ENCODE results near the gene MSH4.
"Not testable (repeated sequence)": the region's sequence is repeated elsewhere in the genome, so short reads cannot be mapped to it uniquely, and the experiment has no call there.

MSH4 gene

GRCh38 chr1:75838079-75838478 lies 41.4 kb downstream of the MSH4 start:
- H3K27ac Mint-ChIP-seq, result no peak overlapping the region
- ATAC-seq, result no peak
- H3K27me3 Mint-ChIP-seq, result no peaks in the 10 kb centered on the region
- DNase-seq, result no peak
- H3K9me3 Mint-ChIP-seq, result peaks cover 9 to 36% of the 10 kb centered on the region in 2 donors
- no peak overlapping the region for H3K4me3 Mint-ChIP-seq
- no peaks in the 10 kb centered on the region for H3K4me1 Mint-ChIP-seq

- no peak for ATAC-seq
- no peak overlapping the region for H3K27ac Mint-ChIP-seq
- no peak for DNase-seq
- no peaks in the 10 kb centered on the region for H3K27me3 Mint-ChIP-seq
- no peaks in the 10 kb centered on the region for H3K4me1 Mint-ChIP-seq
- H3K9me3 Mint-ChIP-seq, result peaks cover 9 to 16% of the 10 kb centered on the region in 2 donors
- no peak overlapping the region for H3K4me3 Mint-ChIP-seq
Measured at GRCh38 chr1:75841421-75841820, 44.7 kb downstream of the MSH4 start.

DNA sequence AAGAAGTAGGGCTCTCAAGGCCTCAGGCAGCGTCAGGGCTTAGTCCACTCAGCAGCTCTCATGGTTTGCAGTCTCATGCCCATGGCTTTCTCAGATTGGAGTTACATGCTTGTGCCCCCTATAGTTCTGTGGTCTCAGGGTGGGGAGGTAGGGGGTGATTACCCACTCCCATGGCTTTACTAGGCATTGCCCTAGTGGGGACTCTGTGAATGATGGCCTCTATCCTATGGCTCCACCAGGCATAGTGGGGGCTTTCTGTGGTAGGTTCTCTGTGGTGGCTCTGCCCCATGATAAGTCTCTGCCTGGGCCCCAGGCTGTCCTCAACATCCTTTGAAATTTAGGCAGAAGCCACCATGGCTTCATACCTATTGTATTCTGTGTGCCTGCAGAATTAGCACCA lies 48.9 kb downstream of the MSH4 start:
- ATAC-seq, result no peak
- Mint-ChIP-seq H3K4me1 (no peaks in the 10 kb centered on the region), H3K27ac (no peak overlapping the region)

GRCh38 chr1:75855010-75855409 lies 58.3 kb downstream of the MSH4 start:
- H3K9me3 Mint-ChIP-seq, result no peaks in the 10 kb centered on the region
- no peak overlapping the region for H3K4me3 Mint-ChIP-seq
- no peak overlapping the region for H3K27ac Mint-ChIP-seq
- DNase-seq, result no peak
- no peaks in the 10 kb centered on the region for H3K27me3 Mint-ChIP-seq
- no peaks in the 10 kb centered on the region for H3K4me1 Mint-ChIP-seq
- ATAC-seq, result no peak

More for the DNA sequence above, 48.9 kb downstream of the MSH4 start:
- H3K4me3 Mint-ChIP-seq, result no peak overlapping the region
- no peaks in the 10 kb centered on the region for H3K9me3 Mint-ChIP-seq
- DNase-seq, result no peak
- H3K27me3 Mint-ChIP-seq, result no peaks in the 10 kb centered on the region

- DNase-seq, result no peak
- no peaks in the 10 kb centered on the region for H3K27me3 Mint-ChIP-seq
- no peak overlapping the region for H3K4me3 Mint-ChIP-seq
- no peaks in the 10 kb centered on the region for H3K9me3 Mint-ChIP-seq
- H3K4me1 Mint-ChIP-seq, result no peaks in the 10 kb centered on the region
- no peak overlapping the region for H3K27ac Mint-ChIP-seq
- ATAC-seq, result no peak
Measured at GRCh38 chr1:75855734-75856133, 59.1 kb downstream of the MSH4 start.

- DNase-seq, result no peak
- ATAC-seq, result no peak
- no peak overlapping the region for H3K4me3 Mint-ChIP-seq
- H3K27ac Mint-ChIP-seq, result no peak overlapping the region
- H3K9me3 Mint-ChIP-seq, result no peaks in the 10 kb centered on the region
- H3K27me3 Mint-ChIP-seq, result no peaks in the 10 kb centered on the region
- no peaks in the 10 kb centered on the region for H3K4me1 Mint-ChIP-seq
Measured at GRCh38 chr1:75861831-75862230, 65.1 kb downstream of the MSH4 start.

GRCh38 chr1:75870951-75871350 lies 74.3 kb downstream of the MSH4 start:
- H3K27me3 Mint-ChIP-seq, result no peaks in the 10 kb centered on the region
- DNase-seq (no peak), ATAC-seq (no peak)
- no peaks in the 10 kb centered on the region for H3K4me1 Mint-ChIP-seq
- no peak overlapping the region for H3K27ac Mint-ChIP-seq
- H3K9me3 Mint-ChIP-seq, result peaks cover 0 to 15% of the 10 kb centered on the region in 2 donors
- H3K4me3 Mint-ChIP-seq, result no peak overlapping the region

DNA sequence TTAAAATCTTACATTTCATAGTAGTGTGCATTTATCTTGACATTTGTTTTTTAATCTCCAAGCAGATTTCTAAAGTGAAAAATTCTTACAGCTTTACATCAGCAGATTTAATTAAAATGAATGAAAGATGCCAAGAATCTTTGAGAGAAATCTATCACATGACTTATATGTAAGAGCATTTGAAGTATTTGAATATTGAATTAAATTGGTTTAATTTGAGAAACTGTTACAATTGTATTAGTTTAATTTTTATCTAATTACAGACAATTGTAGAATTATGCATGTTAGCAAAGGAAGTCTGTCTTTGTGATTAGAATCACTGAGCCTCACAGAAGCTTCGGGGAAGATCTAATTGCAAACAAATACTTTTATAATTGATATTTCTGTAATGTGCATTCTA lies 83.3 kb downstream of the MSH4 start:
- DNase-seq (no peak), ATAC-seq (no peak)
- Mint-ChIP-seq H3K9me3 (no peaks in the 10 kb centered on the region), H3K27ac (no peak overlapping the region), H3K4me3 (no peak overlapping the region), H3K27me3 (no peaks in the 10 kb centered on the region), H3K4me1 (no peaks in the 10 kb centered on the region)

DNA sequence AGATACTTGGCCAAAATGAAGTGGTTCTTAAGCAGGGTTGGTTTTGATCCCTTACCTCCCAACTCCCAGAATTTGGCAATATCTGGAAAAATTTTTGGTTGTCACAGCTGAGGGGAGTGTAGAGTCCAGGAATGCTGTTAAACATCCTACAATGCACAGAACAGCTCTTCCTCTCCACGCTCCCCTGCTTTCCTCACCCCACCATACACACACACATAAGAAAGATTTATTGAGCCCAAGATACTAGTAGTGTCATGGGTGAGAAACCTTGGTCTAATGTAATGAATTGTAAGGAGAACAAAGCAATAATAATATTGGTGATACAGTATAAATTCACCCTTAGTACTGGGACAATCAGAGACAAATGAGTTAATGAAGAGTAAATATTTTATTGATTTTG lies 87.8 kb downstream of the MSH4 start:
- H3K4me3 Mint-ChIP-seq, result no peak overlapping the region
- H3K27ac Mint-ChIP-seq, result no peak overlapping the region
- no peak for ATAC-seq
- H3K4me1 Mint-ChIP-seq, result no peaks in the 10 kb centered on the region
- no peaks in the 10 kb centered on the region for H3K9me3 Mint-ChIP-seq
- H3K27me3 Mint-ChIP-seq, result no peaks in the 10 kb centered on the region
- DNase-seq, result no peak

DNA sequence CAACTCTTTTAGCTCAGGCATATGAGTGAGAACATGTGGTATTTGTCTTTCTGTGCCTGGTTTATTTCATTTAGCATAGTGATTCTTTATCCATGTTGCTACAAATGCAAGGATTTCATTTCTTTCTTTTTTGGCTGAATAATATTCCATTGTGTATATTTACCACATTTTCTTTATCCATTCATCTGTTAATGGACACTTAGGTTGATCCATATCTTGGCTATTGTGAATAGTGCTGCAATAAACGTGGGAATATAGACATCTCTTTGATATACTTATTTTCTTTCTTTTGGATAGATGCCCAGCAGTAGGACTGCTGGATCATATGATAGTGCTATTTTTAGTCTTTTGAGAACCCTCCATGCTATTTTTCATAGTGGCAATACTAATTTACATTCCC lies 104.7 kb downstream of the MSH4 start:
- Mint-ChIP-seq H3K27ac (no peak overlapping the region), H3K9me3 (no peaks in the 10 kb centered on the region), H3K27me3 (peaks cover 16% of the 10 kb centered on the region), H3K4me3 (no peak overlapping the region), H3K4me1 (no peaks in the 10 kb centered on the region)
- ATAC-seq (no peak), DNase-seq (no peak)

GRCh38 chr1:75908717-75909152 lies 112.1 kb downstream of the MSH4 start:
- no peak for ATAC-seq
- H3K9me3 Mint-ChIP-seq, result peaks cover 5 to 10% of the 10 kb centered on the region in 2 donors
- H3K4me3 Mint-ChIP-seq, result no peak overlapping the region
- no peaks in the 10 kb centered on the region for H3K4me1 Mint-ChIP-seq
- no peak overlapping the region for H3K27ac Mint-ChIP-seq
- no peak for DNase-seq
- H3K27me3 Mint-ChIP-seq, result peaks cover 20% of the 10 kb centered on the region

GRCh38 chr1:75916834-75917233 lies 120.2 kb downstream of the MSH4 start:
- DNase-seq, result no peak
- H3K27me3 Mint-ChIP-seq, result peaks cover 14% of the 10 kb centered on the region
- H3K4me1 Mint-ChIP-seq, result no peaks in the 10 kb centered on the region
- H3K27ac Mint-ChIP-seq, result no peak overlapping the region
- H3K4me3 Mint-ChIP-seq, result no peak overlapping the region
- no peaks in the 10 kb centered on the region for H3K9me3 Mint-ChIP-seq
- no peak for ATAC-seq

- Mint-ChIP-seq H3K4me1 (no peaks in the 10 kb centered on the region), H3K27ac (no peak overlapping the region), H3K27me3 (peaks cover 14% of the 10 kb centered on the region), H3K9me3 (no peaks in the 10 kb centered on the region), H3K4me3 (no peak overlapping the region)
- DNase-seq (no peak), ATAC-seq (no peak)
Measured at GRCh38 chr1:75922698-75923097, 126.0 kb downstream of the MSH4 start.

DNA sequence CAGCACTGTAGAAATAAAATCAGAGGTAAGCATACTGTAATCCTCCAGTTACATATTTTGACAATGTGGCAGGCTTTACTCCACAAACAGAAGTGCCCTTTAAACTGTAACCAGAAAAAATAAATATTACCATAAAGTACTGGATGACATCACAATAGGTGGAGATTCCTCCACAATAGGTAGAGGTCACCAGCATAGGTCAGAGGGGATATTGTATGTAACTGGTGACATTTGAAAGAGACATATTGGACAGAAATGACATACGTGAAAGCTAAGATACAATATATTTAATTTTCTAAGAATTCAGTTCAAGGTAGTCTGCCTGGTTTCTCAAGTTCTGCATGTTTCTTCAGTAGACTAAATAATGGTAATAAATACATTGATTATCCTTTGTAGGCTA lies 135.6 kb downstream of the MSH4 start, which contains the start of gene ASB17:
ASB17 (minus strand) TSS at position 101 of the 400 bp plus-strand sequence. CDS start 113 bp downstream, outside the sequence.
- H3K4me3 Mint-ChIP-seq, result no peak within 1 kb of the TSS
- no peak for DNase-seq
- H3K9me3 Mint-ChIP-seq, result peaks cover 0 to 4% of the 10 kb centered on the region in 2 donors
- H3K27ac Mint-ChIP-seq, result no peak within 1 kb of the TSS
- peaks cover 13% of the 10 kb centered on the region for H3K27me3 Mint-ChIP-seq
- H3K4me1 Mint-ChIP-seq, result no peaks in the 10 kb centered on the region
- ATAC-seq, result no peak

GRCh38 chr1:75937034-75937433 lies 140.4 kb downstream of the MSH4 start:
- DNase-seq (no peak), ATAC-seq (no peak)
- Mint-ChIP-seq H3K9me3 (no peaks in the 10 kb centered on the region), H3K27me3 (no peaks in the 10 kb centered on the region), H3K4me3 (no peak overlapping the region), H3K27ac (no peak overlapping the region), H3K4me1 (no peaks in the 10 kb centered on the region)

GRCh38 chr1:75943037-75943436 lies 146.4 kb downstream of the MSH4 start:
- ATAC-seq, DNase-seq, H3K27ac Mint-ChIP-seq, H3K27me3 Mint-ChIP-seq, H3K4me3 Mint-ChIP-seq, H3K4me1 Mint-ChIP-seq: not testable (repeated sequence)
- H3K9me3 Mint-ChIP-seq, result peaks cover 15 to 16% of the 10 kb centered on the region in 2 donors

- H3K27ac Mint-ChIP-seq, result no peak overlapping the region
- ATAC-seq (no peak), DNase-seq (no peak)
- H3K27me3 Mint-ChIP-seq, result no peaks in the 10 kb centered on the region
- no peaks in the 10 kb centered on the region for H3K4me1 Mint-ChIP-seq
- H3K9me3 Mint-ChIP-seq, result peaks cover 5 to 6% of the 10 kb centered on the region in 2 donors
- no peak overlapping the region for H3K4me3 Mint-ChIP-seq
Measured at GRCh38 chr1:75950176-75950575, 153.5 kb downstream of the MSH4 start.
